HG03558 (cell line): Measurements from ENCODE around the gene SMARCA4.

Source experiments
- ATAC-seq: cut with Tn5 transposase; IDR thresholded peaks from one replicate; pipeline ENCODE4 v1.9.1; 2021; ENCODE audit warnings: moderate number of reproducible peaks; ENCODE audit not compliant: unreplicated experiment; ENCODE audit errors: extremely low read depth

SMARCA4 gene

GRCh38 chr19:10960314-10961072 is at the start of gene SMARCA4:
Gene SMARCA4, plus strand, starts transcription at chr19:10961030. Its CDS starts 23,122 bp downstream, at chr19:10984152.
- ATAC-seq: peak; percentile 53

GRCh38 chr19:10911579-10912363 is 49.1 kb upstream of the SMARCA4 start:
- ATAC-seq: no peak

- no peak for ATAC-seq
Measured at GRCh38 chr19:10912619-10913018, 48.2 kb upstream of the SMARCA4 start.

GRCh38 chr19:10913716-10914340 is 47.0 kb upstream of the SMARCA4 start:
- no peak for ATAC-seq

- ATAC-seq: no peak
Measured at GRCh38 chr19:10915130-10916091, 45.4 kb upstream of the SMARCA4 start.

- ATAC-seq: no peak
Measured at GRCh38 chr19:10916602-10917001, 44.2 kb upstream of the SMARCA4 start.

- ATAC-seq: no peak
Measured at GRCh38 chr19:10918359-10918758, 42.5 kb upstream of the SMARCA4 start.

- ATAC-seq: no peak
Measured at GRCh38 chr19:10919352-10920287, 41.2 kb upstream of the SMARCA4 start.

GRCh38 chr19:10920288-10920655 is 40.6 kb upstream of the SMARCA4 start:
- no peak for ATAC-seq

- no peak for ATAC-seq
Measured at GRCh38 chr19:10920781-10921180, 40.0 kb upstream of the SMARCA4 start.

GRCh38 chr19:10921199-10921909 is 39.5 kb upstream of the SMARCA4 start:
- ATAC-seq: no peak

- no peak for ATAC-seq
Measured at GRCh38 chr19:10921910-10922637, 38.8 kb upstream of the SMARCA4 start.

- ATAC-seq: no peak
Measured at GRCh38 chr19:10922638-10923014, 38.2 kb upstream of the SMARCA4 start.

GRCh38 chr19:10923260-10924112 is 37.3 kb upstream of the SMARCA4 start:
- ATAC-seq: no peak

- no peak for ATAC-seq
Measured at GRCh38 chr19:10924597-10924996, 36.2 kb upstream of the SMARCA4 start.

GRCh38 chr19:10927730-10928562 is 32.9 kb upstream of the SMARCA4 start:
- ATAC-seq: no peak
